Activated CD4-positive, alpha-beta T cell treated with anti-CD3 and anti-CD28 coated beads, Interleukin-2, amount 50 U/mL, for 24 hours (primary cell): ENCODE measurements around the gene OR2T1.
"Not testable (repeated sequence)": the region's sequence is repeated elsewhere in the genome, so short reads cannot be mapped to it uniquely, and the experiment has no call there.

Source experiments
- DNase-seq, 2 donors: peaks; one replicate each; pipeline ENCODE4 v3.0.0-alpha.2; 2020; ENCODE audit warnings: low read depth in 1 of 2, low spot score in 1 of 2

OR2T1 gene

DNA sequence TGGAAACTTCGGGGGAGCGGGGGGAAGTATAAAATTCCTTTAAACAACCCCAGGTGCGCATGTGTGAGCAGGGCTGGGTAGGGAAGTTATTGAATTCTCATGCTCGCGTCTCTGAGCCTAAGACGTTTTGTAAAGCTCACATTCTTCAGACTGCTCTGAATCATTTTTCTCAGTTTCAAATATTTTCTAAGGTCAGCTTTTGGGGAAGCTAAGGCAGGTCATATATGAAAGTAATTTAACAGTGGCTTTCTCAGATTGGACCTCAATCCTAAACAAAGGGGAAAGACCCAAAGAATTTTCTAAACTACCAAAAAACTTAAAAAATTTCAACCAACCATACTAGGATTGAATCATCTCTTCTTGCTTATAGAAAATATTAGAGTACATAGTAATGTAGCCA is 32.1 kb downstream of the OR2T1 start:
- not testable (repeated sequence) for DNase-seq

DNA sequence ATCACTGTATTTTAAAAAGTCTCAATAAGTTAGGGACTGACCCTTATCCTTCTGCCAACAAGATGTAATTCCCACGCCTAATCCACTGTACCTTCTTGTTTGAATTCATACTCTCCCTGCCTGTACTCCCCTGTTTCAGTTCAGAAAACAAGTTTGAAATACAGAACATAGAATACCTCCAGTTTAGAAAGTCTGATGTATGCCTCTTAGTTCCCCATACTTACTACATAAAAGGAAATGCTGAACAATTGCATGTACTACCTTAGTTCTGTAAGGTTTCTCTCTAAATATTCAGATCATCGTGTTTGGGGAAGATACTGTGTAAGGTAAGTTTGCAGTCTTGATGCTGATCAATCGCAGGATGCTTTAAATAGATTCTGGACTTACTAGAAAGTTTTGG is 33.5 kb downstream of the OR2T1 start:
- DNase-seq: not testable (repeated sequence)

- not testable (repeated sequence) for DNase-seq
Measured at GRCh38 chr1:248438668-248439067, 35.8 kb downstream of the OR2T1 start.

DNA sequence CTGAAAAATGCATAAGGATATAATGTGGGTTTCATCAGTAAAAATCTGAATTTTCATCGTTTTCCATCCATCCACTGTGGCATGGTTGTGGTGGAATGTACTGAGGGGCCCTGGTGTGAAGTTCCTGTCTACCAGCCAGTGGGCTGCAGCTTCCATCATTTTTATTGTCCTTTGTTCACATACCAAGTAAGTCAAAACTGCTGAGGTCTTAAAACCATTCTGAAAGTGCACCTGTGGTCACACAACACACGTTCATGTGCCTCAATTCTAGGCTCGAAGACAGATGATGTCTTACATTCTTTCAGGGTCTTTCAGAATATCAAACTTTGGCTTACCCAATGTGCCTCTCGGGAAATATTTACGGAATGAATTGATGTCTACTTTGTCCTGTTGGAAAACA is 36.4 kb downstream of the OR2T1 start:
- DNase-seq: not testable (repeated sequence)

DNA sequence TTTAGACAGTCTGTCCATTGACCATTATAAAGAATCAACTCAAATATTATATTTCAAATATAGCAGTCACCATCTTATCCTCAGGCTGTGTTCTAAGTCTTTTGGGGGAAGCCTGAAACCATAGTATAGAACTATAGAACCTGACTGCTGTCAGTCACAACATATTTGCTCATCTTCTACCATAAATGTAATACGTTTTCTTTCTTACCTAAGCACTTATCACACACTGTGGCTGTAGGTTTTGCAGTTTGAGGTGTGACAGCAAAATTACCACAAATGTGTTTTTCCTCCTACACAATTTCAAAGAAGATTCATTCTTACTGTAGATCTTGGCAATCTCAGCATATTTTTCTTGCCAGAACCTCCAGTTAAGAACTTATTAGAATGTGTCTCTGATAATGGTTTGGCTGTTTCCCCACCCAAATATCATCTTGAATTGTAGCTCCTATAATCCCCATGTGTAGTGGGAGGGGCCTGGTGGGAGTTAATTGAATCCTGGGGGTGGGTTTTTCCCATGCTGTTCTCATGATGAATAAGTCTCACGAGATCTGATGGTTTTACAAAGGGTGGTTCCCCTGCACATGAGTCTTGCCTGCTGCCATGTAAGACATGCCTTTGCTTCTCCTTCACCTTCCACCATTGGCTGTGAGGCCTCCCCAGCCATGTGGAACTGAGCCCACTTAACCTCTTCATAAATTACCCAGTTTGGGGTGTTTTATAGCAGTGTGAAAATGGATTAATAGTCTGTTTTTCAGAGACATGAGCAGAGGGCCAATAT is 39.8 kb downstream of the OR2T1 start:
- not testable (repeated sequence) for DNase-seq

DNA sequence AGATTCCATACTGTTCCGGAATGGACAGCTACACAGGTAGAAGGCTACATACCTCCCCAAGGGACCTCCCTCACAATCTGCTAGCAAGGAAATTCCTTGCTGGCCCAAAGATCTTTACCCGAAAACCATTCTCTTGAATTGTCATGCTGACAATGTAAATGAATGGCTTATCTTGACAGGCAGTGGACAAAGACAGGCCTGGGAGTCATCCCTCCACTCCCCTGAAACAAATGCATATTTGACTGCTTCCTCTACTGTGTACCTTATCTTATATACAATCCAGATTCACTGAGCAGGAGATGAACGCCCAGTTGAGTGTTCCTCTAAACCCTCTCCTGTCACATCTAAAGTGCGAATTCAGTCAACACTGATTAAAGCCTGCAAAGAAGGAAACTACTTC is 41.8 kb downstream of the OR2T1 start:
- DNase-seq: not testable (repeated sequence)

DNA sequence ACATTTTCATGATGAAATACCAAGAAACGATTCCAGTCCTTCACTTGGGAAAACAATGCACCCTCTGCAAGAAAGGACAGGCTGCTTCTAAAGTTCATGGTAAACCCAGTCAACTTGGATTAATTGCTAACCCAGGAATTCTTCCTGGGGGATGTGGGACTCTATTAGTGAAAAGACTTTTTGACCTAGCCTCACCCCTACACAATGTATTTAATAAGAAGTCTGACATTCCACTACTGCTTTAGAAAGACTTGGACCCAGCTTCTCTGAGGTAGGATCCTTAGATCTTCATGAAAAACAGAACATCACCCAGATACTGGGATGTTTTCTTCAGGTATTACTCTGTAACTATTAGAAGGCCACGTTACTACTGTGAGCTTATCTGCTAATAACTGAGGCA is 42.6 kb downstream of the OR2T1 start, which contains the start of gene OR2T2:
Gene OR2T2, plus strand, starts transcription at position 239 of the 400 bp plus-strand sequence. CDS start 7,161 bp downstream, outside the sequence.
- not testable (repeated sequence) for DNase-seq

DNA sequence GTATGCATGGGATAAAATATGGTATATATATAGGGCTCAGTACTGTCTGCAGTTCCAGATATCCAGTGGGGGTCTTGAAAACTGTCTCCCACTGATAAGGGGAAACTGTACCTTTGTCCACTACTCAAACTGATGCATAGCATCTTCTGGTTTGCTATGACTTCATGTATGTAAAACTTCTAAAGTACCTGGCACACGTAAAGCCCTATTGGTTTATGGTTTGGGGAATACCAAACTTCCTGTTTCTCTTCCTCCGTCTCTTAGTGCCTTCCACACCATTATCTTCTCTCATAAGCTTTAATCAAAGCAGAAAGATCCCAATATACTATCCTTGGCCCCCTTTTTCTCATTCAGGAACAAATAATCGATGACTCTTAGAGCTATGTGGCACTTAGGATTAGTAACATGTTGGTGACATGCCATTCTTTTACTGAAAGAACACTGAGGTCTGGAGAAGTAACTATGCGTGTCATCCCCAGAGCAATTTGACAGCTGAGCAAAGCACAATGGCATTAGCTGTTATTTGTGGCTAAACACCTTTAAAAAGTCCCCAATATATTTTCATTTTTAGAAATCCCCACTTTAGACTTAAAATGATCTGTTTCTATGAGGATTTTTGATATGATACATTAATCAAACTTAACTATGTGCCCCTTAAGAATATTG is 45.7 kb downstream of the OR2T1 start:
- DNase-seq: not testable (repeated sequence)

- not testable (repeated sequence) for DNase-seq
Measured at GRCh38 chr1:248449821-248450465, 47.1 kb downstream of the OR2T1 start.

DNA sequence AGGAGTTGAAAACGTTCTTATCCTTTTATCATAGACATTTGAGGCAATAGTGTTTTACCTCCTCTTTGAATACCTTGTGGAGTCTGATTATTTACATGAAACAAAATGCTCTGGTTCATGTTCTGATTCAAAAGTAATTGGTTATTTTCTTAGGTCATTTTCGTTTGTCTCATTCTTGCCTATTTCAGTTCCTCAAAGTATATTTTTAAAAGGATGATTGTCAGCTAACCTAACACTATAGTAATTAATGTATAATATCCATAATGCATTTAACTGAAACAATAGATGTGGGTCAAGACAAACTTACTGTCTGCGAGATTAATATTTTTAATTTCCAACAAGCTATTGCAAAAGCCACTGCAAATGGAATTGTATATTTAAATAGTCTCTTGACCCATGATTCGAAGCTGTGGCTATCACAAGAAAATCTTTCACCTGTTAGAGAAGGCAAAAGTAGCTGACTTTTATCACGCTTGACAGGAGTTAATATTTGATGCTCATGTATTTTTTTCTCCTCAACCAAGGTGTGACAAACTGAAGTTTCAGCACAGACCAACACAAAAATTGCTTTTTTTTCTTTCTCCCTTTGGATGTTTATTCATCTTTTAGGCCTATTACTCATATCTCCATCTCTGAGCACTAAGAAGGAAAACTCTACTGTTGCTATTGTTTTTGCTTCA is 47.8 kb downstream of the OR2T1 start:
- DNase-seq: not testable (repeated sequence)

- DNase-seq: not testable (repeated sequence)
Measured at GRCh38 chr1:248453619-248454018, 50.8 kb downstream of the OR2T1 start.

DNA sequence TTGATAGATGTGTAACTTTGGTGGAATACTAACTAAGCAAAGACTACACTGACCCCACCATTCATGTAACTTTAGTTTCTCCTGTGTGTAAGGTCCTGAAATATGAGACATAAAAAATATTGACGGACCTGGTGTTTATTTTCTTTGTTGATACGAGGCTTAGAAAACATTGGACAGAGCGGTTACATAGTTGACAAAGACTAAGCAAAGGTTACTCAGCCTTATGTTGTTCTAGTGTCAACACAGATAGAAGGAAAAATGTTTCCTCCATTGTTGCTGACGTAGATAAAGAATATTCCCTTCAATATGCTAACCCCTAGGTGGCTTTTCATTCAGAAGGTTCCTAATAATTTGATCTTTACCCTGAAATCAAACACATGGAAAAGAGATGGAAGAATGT is 52.2 kb downstream of the OR2T1 start:
- not testable (repeated sequence) for DNase-seq

DNA sequence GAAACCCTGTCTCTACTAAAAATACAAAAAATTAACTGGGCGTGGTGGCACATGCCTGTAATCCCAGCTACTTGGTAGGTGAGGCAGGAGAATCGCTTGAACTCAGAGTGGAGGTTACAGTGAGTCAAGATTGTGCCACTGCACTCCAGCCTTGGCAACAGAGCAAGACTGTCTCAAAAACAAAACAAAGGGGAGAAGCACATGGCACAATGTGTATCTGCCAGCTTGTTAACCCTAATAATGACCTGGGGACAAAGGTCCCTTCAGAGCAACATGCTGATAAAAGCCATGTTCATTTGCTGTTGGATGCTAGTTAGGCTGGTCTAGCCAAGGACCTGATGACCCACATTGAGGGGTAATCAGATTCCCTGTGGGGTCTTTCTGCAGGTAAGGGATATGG is 53.8 kb downstream of the OR2T1 start:
- DNase-seq: not testable (repeated sequence)
